ENCODE results near the gene SMO. TPM values are rescaled to one million over a fixed set of nuclear protein-coding genes. Genes with fewer than 3 reads are reported as not detected.

The SMO gene
- total RNA-seq, 1 donor from 2014 or later, result 17.4 TPM

DNA sequence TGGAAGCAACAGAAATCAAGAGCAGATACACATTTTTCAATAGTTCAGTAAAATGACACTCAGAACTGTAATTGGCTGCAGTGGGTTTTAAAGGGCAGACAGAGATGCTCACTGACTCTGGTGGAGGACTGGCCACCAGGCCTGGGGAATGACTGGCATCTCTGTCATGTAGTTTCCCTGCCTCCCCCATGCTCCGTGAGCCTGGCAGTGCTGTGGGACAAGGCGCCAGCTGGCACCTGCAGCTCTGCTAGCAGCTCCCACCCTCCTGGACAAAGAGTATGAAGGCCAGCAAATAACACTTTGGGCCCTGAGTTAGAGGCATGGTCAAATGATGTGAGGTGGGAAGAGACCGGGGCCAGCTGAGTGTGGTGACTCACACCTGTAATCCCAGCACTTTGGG, 28.9 kb upstream of the SMO start:
- peaks cover 3% of the 10 kb centered on the region for H3K27me3 Mint-ChIP-seq (ENCODE audit: unreplicated experiment)
- TF ChIP-seq, protein P1, sequence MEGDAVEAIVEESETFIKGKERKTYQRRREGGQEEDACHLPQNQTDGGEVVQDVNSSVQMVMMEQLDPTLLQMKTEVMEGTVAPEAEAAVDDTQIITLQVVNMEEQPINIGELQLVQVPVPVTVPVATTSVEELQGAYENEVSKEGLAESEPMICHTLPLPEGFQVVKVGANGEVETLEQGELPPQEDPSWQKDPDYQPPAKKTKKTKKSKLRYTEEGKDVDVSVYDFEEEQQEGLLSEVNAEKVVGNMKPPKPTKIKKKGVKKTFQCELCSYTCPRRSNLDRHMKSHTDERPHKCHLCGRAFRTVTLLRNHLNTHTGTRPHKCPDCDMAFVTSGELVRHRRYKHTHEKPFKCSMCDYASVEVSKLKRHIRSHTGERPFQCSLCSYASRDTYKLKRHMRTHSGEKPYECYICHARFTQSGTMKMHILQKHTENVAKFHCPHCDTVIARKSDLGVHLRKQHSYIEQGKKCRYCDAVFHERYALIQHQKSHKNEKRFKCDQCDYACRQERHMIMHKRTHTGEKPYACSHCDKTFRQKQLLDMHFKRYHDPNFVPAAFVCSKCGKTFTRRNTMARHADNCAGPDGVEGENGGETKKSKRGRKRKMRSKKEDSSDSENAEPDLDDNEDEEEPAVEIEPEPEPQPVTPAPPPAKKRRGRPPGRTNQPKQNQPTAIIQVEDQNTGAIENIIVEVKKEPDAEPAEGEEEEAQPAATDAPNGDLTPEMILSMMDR (IDR thresholded peaks at IDR 0.05; ENCODE audit: unreplicated experiment), result no peak
- no peak for DNase-seq (ENCODE audit: low spot score)
- H3K36me3 Mint-ChIP-seq (ENCODE audit: low read depth, unreplicated experiment), result no peaks in the 10 kb centered on the region
- no peaks in the 10 kb centered on the region for H3K9me3 Mint-ChIP-seq (ENCODE audit: unreplicated experiment)
- H3K4me3 Mint-ChIP-seq (ENCODE audit: unreplicated experiment), result no peak overlapping the region
- H3K4me1 Mint-ChIP-seq (ENCODE audit: unreplicated experiment), result no peaks in the 10 kb centered on the region
- no peak overlapping the region for H3K27ac Mint-ChIP-seq (ENCODE audit: unreplicated experiment)

DNA sequence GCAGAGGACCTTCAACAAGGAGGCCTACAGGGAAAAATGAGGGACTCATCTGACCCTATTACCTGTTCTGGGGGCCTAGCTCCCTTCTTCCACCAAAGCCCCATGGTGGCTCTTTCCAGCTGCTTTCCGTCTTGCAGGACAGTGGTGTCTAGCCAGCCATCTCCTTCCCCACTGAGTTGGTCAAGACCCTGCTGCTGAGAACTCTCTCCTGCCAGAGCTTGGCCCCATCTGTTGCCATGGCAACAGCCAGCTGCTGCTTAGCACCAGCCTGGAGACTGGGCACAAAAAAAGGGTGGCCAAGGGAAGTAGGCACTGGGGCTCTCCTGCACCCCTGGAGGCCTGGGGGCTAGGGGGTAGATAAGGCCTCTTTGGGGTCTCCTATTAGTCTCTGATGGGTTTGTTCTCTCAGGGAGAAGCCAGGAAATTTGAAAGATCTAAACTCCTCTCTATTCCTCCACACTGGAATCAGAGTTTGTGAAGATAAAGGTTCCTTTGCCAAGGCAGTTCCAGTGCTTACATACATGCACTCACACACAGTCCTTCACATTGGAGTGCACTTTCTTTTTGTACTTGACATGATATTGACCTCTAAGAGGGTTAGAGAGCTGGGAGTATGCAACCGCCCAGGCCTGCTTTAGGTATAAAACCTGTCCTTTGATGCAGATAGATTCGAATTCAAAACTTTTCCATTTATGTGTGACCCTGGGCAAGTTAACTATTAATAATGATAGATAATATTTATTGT, 28.1 kb upstream of the SMO start:
- H3K36me3 Mint-ChIP-seq (ENCODE audit: low read depth, unreplicated experiment), result no peaks in the 10 kb centered on the region
- H3K27ac Mint-ChIP-seq (ENCODE audit: unreplicated experiment), result no peak overlapping the region
- H3K9me3 Mint-ChIP-seq (ENCODE audit: unreplicated experiment), result no peaks in the 10 kb centered on the region
- H3K4me1 Mint-ChIP-seq (ENCODE audit: unreplicated experiment), result no peaks in the 10 kb centered on the region
- H3K27me3 Mint-ChIP-seq (ENCODE audit: unreplicated experiment), result peaks cover 3% of the 10 kb centered on the region
- H3K4me3 Mint-ChIP-seq (ENCODE audit: unreplicated experiment), result no peak overlapping the region
- DNase-seq (ENCODE audit: low spot score), result no peak
- TF ChIP-seq, protein P1 (IDR thresholded peaks at IDR 0.05; ENCODE audit: unreplicated experiment), result no peak

DNA sequence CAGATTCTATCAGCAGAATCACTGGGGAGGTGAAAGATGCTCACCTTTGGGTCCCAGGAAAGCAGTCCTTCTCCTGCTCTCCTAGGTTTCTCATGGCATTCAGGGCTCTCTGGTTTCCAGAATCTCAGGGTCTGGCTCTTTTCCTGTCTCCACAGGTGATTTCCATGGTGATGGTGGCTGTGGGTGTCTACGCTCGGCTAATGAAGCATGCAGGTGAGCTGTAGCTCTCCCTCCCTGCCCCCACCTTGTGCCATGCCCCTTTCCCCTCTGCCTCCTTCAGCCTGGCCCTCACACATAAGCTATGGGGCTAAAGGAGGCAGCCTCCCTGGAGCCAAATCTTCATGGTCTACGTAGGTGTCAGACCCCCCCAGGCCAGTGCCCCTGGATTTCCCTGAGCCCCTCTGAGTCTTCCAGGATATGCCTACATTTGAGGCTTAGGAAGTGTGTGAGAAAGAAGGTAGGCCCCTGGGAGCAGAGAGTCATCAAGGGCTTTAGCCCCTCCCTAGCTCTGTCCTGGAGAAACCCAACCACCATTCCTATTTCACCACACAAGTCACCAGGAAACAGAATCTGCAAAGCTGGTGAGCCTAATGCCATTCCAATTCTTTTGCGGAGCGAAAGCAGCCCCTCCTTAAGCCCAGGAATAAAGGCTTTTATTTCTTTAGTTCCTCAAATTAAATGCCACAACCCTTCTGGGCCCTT, 26.8 kb upstream of the SMO start:
- Mint-ChIP-seq H3K27ac (ENCODE audit: unreplicated experiment) (no peak overlapping the region), H3K36me3 (ENCODE audit: low read depth, unreplicated experiment) (no peaks in the 10 kb centered on the region), H3K4me1 (ENCODE audit: unreplicated experiment) (no peaks in the 10 kb centered on the region), H3K9me3 (ENCODE audit: unreplicated experiment) (no peaks in the 10 kb centered on the region), H3K27me3 (ENCODE audit: unreplicated experiment) (peaks cover 3% of the 10 kb centered on the region), H3K4me3 (ENCODE audit: unreplicated experiment) (no peak overlapping the region)
- no peak for DNase-seq (ENCODE audit: low spot score)
- TF ChIP-seq, protein P1 (IDR thresholded peaks at IDR 0.05; ENCODE audit: unreplicated experiment), result no peak

DNA sequence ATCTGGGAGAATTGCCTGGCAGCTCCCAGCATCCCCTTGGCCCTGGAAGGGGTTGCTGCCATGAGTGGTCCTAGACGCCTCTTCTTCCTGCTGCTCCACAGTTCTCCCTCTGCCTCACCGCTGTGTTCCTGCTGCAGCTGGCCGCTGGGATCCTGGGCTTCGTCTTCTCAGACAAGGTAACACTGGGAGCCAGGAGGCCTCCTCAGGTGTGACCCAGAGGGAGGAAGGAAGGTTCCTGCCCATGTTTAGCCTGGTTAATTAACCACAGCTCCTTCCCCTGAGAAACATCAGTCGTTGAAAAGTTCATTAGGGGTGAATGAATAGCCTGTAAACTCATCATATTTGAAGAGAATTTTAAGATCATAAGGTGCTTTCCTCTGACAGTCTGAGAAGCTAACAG, 25.7 kb upstream of the SMO start:
- Mint-ChIP-seq H3K27me3 (ENCODE audit: unreplicated experiment) (peaks cover 3% of the 10 kb centered on the region), H3K4me1 (ENCODE audit: unreplicated experiment) (no peaks in the 10 kb centered on the region), H3K9me3 (ENCODE audit: unreplicated experiment) (no peaks in the 10 kb centered on the region), H3K4me3 (ENCODE audit: unreplicated experiment) (no peak overlapping the region), H3K36me3 (ENCODE audit: low read depth, unreplicated experiment) (no peaks in the 10 kb centered on the region), H3K27ac (ENCODE audit: unreplicated experiment) (no peak overlapping the region)
- DNase-seq (ENCODE audit: low spot score), result no peak
- TF ChIP-seq, protein P1 (IDR thresholded peaks at IDR 0.05; ENCODE audit: unreplicated experiment), result no peak
